Neural progenitor cell (in vitro differentiated cells): ENCODE data around the gene KATNIP. TPM values are rescaled to one million over a fixed set of nuclear protein-coding genes. Genes with fewer than 3 reads are reported as not detected.
"Not testable (repeated sequence)": the region's sequence is repeated elsewhere in the genome, so short reads cannot be mapped to it uniquely, and the experiment has no call there.

Source experiments
- DNase-seq: peaks from one replicate; pipeline ENCODE4 v3.0.0-alpha.2; 2016; ENCODE audit warnings: low spot score
- H2AFZ ChIP-seq: fragments of 200-600 bp; sonication (generic); replicated peaks from 2 replicates; pipeline ENCODE4 v1.6.1; 2016; ENCODE audit warnings: antibody characterized with exemption
- H3F3A ChIP-seq: fragments of 200-600 bp; sonication (generic); 2 replicates; pipeline ENCODE4 v1.6.1; 2016; ENCODE audit warnings: antibody characterized with exemption, low read depth
- H3K27ac ChIP-seq: fragments of 200-600 bp; sonication (generic); 2 replicates; pipeline ENCODE4 v1.5.1; 2016; ENCODE audit warnings: mild to moderate bottlenecking
- H3K27me3 ChIP-seq: fragments of 200-600 bp; sonication (generic); 2 replicates; pipeline ENCODE4 v1.6.1; 2016; ENCODE audit warnings: mild to moderate bottlenecking, moderate library complexity
- H3K36me3 ChIP-seq: fragments of 200-600 bp; sonication (generic); 2 replicates; pipeline ENCODE4 v1.5.1; 2016
- H3K4me1 ChIP-seq: fragments of 200-600 bp; sonication (generic); 2 replicates; pipeline ENCODE4 v1.6.1; 2016; ENCODE audit warnings: mixed run types
- H3K4me2 ChIP-seq: fragments of 200-600 bp; sonication (generic); 2 replicates; pipeline ENCODE4 v1.6.1; 2016
- H3K4me3 ChIP-seq: fragments of 200-600 bp; sonication (generic); 2 replicates; pipeline ENCODE4 v1.5.1; 2016
- H3K79me2 ChIP-seq: fragments of 200-600 bp; sonication (generic); 2 replicates; pipeline ENCODE4 v1.6.1; 2016; ENCODE audit warnings: low read depth
- H3K9ac ChIP-seq: fragments of 200-600 bp; sonication (generic); 2 replicates; pipeline ENCODE4 v1.6.1; 2016
- H3K9me3 ChIP-seq: fragments of 200-600 bp; sonication (generic); 2 replicates; pipeline ENCODE4 v1.5.1; 2016; ENCODE audit warnings: low read depth
- H4K20me1 ChIP-seq: fragments of 200-600 bp; sonication (generic); 2 replicates; pipeline ENCODE4 v1.6.1; 2016; ENCODE audit warnings: low read depth
- H3K27ac Mint-ChIP-seq: 3 replicates; pipeline ENCODE4 v1.8.0; 2021; ENCODE audit warnings: mixed read lengths
- H3K27me3 Mint-ChIP-seq: 2 replicates; pipeline ENCODE4 v1.8.0; 2022; ENCODE audit warnings: low read depth, mild to moderate bottlenecking, inconsistent platforms, moderate library complexity, mixed read lengths; ENCODE audit not compliant: insufficient read depth
- H3K36me3 Mint-ChIP-seq: 3 replicates; pipeline ENCODE4 v1.8.0; 2021; ENCODE audit warnings: mixed read lengths
- H3K4me1 Mint-ChIP-seq: 3 replicates; pipeline ENCODE4 v1.8.0; 2021; ENCODE audit warnings: mixed read lengths
- H3K4me3 Mint-ChIP-seq: 3 replicates; pipeline ENCODE4 v1.8.0; 2021; ENCODE audit warnings: mild to moderate bottlenecking, moderate library complexity, mixed read lengths
- H3K9me3 Mint-ChIP-seq: 3 replicates; pipeline ENCODE4 v1.8.0; 2020; ENCODE audit warnings: mixed read lengths
- EZH2 ChIP-seq: fragments of 200-600 bp; sonication (generic); IDR thresholded peaks from 2 replicates; pipeline ENCODE4 v1.6.1; 2017; ENCODE audit warnings: antibody characterized with exemption, mild to moderate bottlenecking, moderate library complexity
- EZH2phosphoT487 ChIP-seq: fragments of 200-600 bp; sonication (generic); IDR thresholded peaks from 2 replicates; pipeline ENCODE4 v1.6.1; 2017; ENCODE audit warnings: antibody characterized with exemption
- total RNA-seq: library from RNA; depleted of rRNA; stranded (reverse); fragments of >200 nt; gene quantifications from 2 replicates; pipeline ENCODE4 v1.2.3, GENCODE V29; 2015; ENCODE audit warnings: low replicate concordance
- TF ChIP-seq, protein P1 (sequence below): fragments of 200-600 bp; sonication (generic); IDR thresholded peaks from 2 replicates; pipeline ENCODE4 v1.5.1; 2017; ENCODE audit warnings: antibody characterized with exemption, mild to moderate bottlenecking

The KATNIP gene
- total RNA-seq, 1 donor from 2014 or later: 10.0 TPM

GRCh38 chr16:27568077-27568476 is 18.1 kb downstream of the KATNIP start:
- Mint-ChIP-seq H3K9me3 (no peaks in the 10 kb centered on the region), H3K4me3 (no peak overlapping the region), H3K27ac (no peak overlapping the region), H3K4me1 (peaks cover 15% of the 10 kb centered on the region), H3K27me3 (peaks cover 4% of the 10 kb centered on the region), H3K36me3 (no peaks in the 10 kb centered on the region)
- no peaks in the 10 kb centered on the region for H3K79me2 ChIP-seq
- no peaks in the 10 kb centered on the region for H3K36me3 ChIP-seq
- no peak overlapping the region for H3K4me3 ChIP-seq
- H3K4me1 ChIP-seq: peaks cover 14% of the 10 kb centered on the region
- no peak for DNase-seq
- no peaks in the 10 kb centered on the region for H3K9me3 ChIP-seq
- no peak overlapping the region for H3K27ac ChIP-seq
- TF ChIP-seq EZH2 (no peak), EZH2phosphoT487 (no peak)
- TF ChIP-seq, protein P1, sequence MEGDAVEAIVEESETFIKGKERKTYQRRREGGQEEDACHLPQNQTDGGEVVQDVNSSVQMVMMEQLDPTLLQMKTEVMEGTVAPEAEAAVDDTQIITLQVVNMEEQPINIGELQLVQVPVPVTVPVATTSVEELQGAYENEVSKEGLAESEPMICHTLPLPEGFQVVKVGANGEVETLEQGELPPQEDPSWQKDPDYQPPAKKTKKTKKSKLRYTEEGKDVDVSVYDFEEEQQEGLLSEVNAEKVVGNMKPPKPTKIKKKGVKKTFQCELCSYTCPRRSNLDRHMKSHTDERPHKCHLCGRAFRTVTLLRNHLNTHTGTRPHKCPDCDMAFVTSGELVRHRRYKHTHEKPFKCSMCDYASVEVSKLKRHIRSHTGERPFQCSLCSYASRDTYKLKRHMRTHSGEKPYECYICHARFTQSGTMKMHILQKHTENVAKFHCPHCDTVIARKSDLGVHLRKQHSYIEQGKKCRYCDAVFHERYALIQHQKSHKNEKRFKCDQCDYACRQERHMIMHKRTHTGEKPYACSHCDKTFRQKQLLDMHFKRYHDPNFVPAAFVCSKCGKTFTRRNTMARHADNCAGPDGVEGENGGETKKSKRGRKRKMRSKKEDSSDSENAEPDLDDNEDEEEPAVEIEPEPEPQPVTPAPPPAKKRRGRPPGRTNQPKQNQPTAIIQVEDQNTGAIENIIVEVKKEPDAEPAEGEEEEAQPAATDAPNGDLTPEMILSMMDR: no peak
- no peaks in the 10 kb centered on the region for H3F3A ChIP-seq
- H3K4me2 ChIP-seq: no peak overlapping the region
- H3K27me3 ChIP-seq: no peaks in the 10 kb centered on the region
- no peak overlapping the region for H2AFZ ChIP-seq
- H4K20me1 ChIP-seq: peaks cover 3% of the 10 kb centered on the region
- H3K9ac ChIP-seq: no peak overlapping the region

DNA sequence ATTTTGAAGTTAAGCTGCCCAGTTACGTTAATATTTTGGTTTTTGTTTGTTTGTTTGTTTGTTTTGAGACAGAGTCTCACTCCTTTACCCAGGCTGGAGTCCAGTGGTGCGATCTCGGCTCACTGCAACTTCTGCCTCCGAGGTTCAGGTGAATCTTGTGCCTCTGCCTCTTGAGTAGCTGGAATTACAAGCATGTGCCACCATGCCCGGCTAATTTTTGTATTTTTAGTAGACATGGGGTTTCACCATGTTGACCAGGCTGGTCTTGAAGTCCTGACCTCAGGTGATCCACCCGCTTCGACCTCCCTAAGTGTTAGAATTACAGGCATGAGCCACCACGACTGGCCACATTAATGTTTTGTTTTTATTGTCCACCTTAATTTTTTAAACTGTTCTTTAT is 21.0 kb downstream of the KATNIP start:
- peaks cover 14% of the 10 kb centered on the region for H3K4me1 ChIP-seq
- H3K4me1 Mint-ChIP-seq: peaks cover 15% of the 10 kb centered on the region
- H3K4me3 Mint-ChIP-seq, H3K27ac Mint-ChIP-seq, H3K27ac ChIP-seq, H4K20me1 ChIP-seq, H3K9me3 ChIP-seq, DNase-seq, H3K4me3 ChIP-seq, H3K27me3 ChIP-seq, H3K27me3 Mint-ChIP-seq, H3K9ac ChIP-seq, H3F3A ChIP-seq, H3K36me3 ChIP-seq, H2AFZ ChIP-seq, H3K79me2 ChIP-seq, H3K36me3 Mint-ChIP-seq, H3K4me2 ChIP-seq, H3K9me3 Mint-ChIP-seq: not testable (repeated sequence)

- peaks cover 2% of the 10 kb centered on the region for H3K27me3 Mint-ChIP-seq
- Histone ChIP-seq H3K4me1 (peaks cover 14% of the 10 kb centered on the region), H3K36me3 (no peaks in the 10 kb centered on the region), H3K27ac (no peak overlapping the region), H3K27me3 (no peaks in the 10 kb centered on the region), H3K9me3 (no peaks in the 10 kb centered on the region), H2AFZ (no peak overlapping the region), H3K4me3 (no peak overlapping the region), H4K20me1 (no peaks in the 10 kb centered on the region), H3K9ac (no peak overlapping the region), H3F3A (no peaks in the 10 kb centered on the region), H3K4me2 (no peak overlapping the region), H3K79me2 (no peaks in the 10 kb centered on the region)
- TF ChIP-seq, protein P1: no peak
- TF ChIP-seq EZH2phosphoT487: no peak
- TF ChIP-seq EZH2: no peak
- no peak overlapping the region for H3K4me3 Mint-ChIP-seq
- H3K4me1 Mint-ChIP-seq: peaks cover 15% of the 10 kb centered on the region
- no peak overlapping the region for H3K27ac Mint-ChIP-seq
- peaks cover 3% of the 10 kb centered on the region for H3K36me3 Mint-ChIP-seq
- H3K9me3 Mint-ChIP-seq: no peaks in the 10 kb centered on the region
- DNase-seq: peak; percentile 26
These were observed 21.7 kb downstream of the KATNIP start for GRCh38 chr16:27571433-27572326.

DNA sequence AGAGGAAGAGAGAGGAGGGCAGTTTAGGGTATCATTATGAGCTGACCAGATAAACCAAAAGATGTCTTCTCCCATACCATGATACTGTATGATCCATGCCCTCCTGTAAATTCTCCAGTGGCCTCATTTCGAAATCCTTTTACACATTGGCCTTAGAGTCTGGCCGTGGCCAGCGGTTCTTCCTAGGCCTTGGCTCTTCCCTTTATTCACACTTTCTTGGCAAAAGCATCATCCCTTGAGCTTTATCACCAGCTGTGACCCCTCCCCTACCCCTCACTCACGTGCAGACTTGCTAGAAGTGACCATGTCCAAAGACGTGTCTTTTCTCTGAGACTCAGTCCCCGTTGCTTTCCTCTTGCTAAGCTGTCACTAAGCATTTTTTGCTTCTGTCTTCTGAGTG is 22.8 kb downstream of the KATNIP start:
- Histone ChIP-seq H4K20me1 (no peaks in the 10 kb centered on the region), H3K79me2 (no peaks in the 10 kb centered on the region), H3K4me2 (no peak overlapping the region), H3K36me3 (no peaks in the 10 kb centered on the region), H2AFZ (no peak overlapping the region), H3K27me3 (no peaks in the 10 kb centered on the region), H3K9me3 (no peaks in the 10 kb centered on the region), H3K4me3 (no peak overlapping the region), H3K4me1 (peaks cover 14% of the 10 kb centered on the region), H3K27ac (no peak overlapping the region), H3F3A (no peaks in the 10 kb centered on the region), H3K9ac (no peak overlapping the region)
- peaks cover 3% of the 10 kb centered on the region for H3K36me3 Mint-ChIP-seq
- H3K4me3 Mint-ChIP-seq: no peak overlapping the region
- peak overlapping the region; percentile 57 for H3K27ac Mint-ChIP-seq
- H3K4me1 Mint-ChIP-seq: peaks cover 15% of the 10 kb centered on the region
- H3K9me3 Mint-ChIP-seq: no peaks in the 10 kb centered on the region
- H3K27me3 Mint-ChIP-seq: peaks cover 2% of the 10 kb centered on the region
- DNase-seq: no peak
- TF ChIP-seq EZH2 (no peak), EZH2phosphoT487 (no peak)
- TF ChIP-seq, protein P1: no peak
